Inferior parietal cortex (tissue), 1 donor: ENCODE data around the gene UIMC1.

Source experiments
- DNase-seq: peaks from one replicate; pipeline ENCODE4 v3.0.0-alpha.2; 2016; ENCODE audit errors: extremely low spot score

The UIMC1 gene

DNA sequence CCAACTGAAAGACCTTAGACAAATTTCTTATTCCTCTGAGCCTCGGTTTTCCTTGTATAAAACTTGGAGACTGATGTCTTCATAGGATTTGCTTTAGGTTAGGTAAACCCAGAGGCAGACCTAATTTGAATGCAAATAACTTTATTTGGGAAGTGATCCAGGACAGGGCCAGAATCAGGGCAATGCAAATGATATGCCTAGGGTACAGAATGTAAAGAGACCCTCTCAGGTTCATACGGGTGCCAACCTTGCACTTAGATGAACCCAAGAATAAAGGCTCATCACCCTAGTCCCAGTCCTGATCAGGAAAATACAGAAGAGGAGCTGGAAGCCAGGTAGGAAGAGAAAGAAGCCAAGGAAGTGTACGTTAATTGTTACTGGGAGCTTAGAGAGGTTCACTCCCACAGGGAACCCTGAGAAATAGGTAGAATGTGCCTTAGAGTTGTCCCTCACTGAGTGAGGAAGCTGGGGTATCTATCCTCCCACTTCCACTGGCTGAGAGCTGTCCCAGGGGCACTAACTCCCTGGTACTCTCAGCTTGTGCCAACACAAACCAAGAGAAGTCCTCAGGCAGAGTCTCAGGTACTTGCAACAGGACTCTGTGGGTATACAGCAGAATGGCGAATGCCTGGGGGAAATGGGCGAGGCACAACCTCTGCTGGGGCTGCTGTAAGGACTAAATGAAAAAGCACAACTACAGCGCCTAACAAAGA is 104.3 kb downstream of the UIMC1 start:
- DNase-seq, result no peak

DNA sequence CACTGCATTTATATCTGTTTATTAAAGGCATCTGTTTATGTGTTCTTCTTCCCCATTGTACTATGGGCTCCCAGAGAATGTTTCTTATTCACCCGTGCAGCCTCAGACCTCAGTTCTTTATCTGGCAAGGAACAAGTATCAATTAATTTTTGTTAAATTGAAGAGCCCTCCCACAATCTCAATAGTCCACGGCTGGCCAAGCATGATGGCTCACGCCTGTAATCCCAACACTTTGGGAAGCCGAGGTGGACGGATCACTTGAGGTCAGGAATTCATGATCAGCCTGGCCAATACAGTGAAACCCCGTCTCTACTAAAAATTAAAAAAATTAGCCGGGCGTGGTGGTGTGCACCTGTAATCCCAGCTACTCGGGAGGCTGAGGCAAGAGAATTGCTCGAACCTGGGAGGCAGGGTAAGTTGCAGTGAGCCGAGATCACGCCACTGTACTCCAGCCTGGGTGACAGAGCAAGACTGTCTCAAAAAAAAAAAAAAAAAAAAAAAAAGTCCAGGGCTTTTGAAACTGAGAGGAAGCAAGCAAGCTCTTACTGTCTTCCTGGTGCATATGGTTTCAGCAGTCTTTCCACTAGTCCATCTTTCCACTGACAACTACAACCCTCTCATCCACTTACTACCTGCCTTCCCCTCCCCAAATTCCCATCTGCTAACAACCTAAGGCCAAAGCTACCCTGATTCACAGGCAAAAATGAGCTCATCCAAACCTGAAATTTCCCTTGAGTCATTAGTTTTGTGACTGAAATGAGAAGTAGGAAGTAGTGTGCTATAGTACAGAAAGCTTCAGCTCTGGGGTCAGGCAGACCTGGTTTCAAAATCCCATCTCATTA is 105.1 kb downstream of the UIMC1 start:
- no peak for DNase-seq

DNA sequence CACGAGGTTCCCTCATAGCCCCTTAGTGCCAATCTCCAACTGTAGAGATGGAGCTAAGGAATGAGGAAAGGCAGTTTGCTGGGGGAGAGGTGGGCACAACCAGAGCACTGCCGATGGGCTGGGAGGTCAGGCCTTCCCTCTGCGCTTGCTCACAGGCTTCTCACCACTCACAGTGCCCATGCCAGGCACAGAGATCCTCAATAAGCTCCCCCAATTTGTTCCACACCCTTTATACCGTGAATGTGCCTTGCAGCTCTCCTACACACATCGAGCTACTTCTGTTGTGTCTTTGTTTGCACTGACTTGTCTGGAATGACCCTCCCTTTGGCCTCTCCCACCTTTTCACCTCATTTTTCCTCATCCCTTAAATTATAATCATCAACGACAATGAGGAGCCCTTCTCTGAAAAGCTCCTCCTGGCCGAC is 105.8 kb downstream of the UIMC1 start:
- no peak for DNase-seq

DNA sequence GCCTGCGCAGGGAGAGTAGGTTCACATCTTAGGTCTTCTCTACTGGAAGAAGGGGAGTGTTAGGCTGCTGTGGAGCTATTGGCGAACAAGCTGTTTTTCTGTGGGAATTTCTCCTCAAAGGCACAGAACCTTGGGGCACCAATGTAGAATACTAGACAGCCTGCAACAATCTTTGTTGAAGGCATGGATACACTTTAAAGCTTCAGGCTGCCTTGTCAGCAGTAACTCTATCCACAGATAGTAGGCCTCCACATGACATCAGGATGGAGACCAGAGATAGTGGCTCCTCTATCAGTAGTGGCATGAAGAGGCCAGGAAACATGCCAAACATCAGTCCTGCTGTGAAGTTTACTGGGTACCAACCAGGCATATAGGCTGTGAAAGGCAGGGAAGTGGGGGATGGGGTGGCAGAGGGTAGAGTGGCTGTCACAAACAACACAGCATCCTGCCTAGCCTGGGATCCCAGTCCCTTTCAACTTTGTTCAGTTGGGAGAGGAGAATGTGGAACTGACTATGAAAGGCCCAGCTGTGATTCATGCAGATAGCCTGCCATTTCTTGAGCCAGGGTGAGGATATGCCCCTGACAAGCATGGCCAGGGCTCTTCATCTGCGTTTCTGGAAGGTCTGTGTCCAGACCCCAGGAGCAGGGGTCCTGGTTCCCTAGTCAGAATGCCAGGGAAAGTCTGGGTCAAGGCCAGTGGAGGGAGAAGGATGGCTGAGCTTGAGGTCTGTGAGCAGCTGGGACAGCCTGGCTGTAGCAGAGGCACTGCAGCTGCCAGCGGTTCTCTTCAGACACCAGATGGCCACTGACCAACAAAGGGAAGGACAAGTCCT is 106.4 kb downstream of the UIMC1 start:
- no peak for DNase-seq

DNA sequence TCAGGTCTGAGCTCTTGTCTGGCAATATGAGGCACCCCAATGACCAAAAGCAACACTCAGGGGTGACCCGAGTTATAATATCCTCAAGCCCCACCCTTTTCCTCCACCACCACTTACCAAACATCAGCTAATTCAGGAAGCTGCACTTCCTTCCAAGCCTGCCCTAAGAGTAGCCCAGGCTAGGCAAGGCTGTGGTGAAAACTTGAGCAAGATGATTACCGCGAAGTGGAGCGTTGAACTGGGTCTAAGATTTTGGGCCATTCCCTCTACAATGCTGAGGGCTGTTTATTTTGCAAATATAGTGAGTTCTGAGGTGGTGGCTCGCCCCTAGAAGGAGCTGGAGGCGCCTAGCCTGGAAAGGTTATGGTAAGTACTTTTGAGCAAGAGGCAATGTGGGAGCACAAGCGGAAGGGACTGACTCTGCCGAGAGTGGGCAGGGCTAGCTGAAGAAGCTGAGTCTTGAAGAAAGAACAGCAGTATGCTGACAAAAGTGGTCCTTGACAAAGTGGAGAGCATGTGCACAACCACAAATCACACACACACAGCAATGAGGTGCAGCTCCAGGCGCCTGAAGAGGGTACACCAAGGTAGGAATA is 107.2 kb downstream of the UIMC1 start, which contains the start of gene HK3:
TSS of gene HK3 (minus strand) at position 51 of the 596 bp plus-strand sequence. CDS start 3,187 bp downstream, outside the sequence.
- DNase-seq, result no peak

DNA sequence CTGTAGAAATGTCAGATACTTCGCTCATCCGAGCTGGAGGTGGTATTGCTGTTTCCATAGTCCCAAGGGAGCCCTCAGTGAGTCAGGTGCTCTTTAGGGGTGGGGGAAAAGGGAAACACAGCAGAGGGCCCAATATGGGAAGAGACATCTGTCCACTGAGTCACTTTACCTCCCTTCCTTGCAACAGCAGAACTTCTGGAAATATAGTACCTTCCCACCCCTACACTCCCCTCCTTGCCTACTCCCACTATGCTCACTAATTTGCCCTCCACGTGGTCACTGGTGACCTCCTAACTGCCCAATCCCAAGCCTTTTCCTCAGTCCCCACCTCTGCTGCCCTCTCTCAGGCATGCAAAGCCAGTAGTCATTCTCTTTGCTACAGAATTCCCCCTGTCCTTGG is 109.3 kb downstream of the UIMC1 start:
- DNase-seq, result no peak

DNA sequence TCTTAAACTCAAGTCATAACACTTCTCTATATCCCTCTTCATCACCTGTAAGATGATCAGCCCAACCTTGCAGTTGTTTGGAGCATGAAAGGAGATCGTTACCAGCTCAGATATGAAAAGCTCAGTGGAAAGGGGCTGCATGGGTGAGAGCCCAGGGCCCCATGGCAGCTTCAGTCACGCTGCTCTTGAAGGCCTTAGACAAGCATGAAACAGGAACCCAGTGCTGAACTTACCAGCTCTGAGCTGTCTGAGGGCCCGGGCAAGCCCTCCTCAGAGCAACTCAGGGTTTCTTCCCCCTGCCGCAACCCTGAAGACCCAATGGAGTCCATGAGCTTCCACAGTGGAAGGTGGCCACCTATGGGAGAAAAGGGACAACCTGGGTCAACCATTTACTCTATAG is 110.7 kb downstream of the UIMC1 start:
- no peak for DNase-seq

DNA sequence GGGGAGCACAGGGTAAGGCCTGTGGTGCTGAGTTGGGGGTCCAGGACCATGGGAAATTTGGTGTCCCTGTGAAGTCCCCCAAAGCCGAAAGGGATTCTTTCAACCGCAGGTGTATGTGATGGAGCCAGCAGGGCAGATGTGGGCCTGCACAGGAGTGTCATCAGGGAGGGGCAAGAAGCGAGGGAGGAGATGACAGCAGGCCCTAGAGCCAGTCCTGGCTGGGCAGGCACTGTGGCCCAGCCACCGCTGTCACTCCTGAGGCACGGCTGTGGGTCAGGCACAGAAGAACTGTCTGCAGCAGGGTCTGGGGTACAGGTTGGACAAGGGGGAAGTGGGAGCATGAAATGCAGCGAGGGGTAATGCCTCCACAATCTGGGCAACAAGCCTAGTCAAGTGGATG is 112.3 kb downstream of the UIMC1 start:
- no peak for DNase-seq

DNA sequence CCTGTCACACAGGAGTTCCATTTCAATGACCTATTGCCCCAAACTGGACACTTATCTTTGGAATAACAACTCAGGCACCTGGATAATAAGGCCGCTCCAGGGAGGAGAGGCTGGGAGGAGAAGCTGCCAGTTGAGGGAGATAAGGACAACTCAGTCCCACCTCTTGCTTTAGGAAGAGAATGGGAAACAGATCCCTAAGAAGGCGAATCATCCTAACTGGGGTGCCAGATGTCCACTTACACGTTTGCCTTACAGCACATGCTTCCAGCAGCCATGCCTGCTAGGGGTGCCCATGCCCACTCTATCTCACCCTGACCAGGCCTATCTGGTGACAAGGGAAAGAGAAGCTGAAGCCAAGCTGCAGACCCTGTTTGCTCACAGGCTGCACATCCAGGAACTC is 113.9 kb downstream of the UIMC1 start:
- no peak for DNase-seq

DNA sequence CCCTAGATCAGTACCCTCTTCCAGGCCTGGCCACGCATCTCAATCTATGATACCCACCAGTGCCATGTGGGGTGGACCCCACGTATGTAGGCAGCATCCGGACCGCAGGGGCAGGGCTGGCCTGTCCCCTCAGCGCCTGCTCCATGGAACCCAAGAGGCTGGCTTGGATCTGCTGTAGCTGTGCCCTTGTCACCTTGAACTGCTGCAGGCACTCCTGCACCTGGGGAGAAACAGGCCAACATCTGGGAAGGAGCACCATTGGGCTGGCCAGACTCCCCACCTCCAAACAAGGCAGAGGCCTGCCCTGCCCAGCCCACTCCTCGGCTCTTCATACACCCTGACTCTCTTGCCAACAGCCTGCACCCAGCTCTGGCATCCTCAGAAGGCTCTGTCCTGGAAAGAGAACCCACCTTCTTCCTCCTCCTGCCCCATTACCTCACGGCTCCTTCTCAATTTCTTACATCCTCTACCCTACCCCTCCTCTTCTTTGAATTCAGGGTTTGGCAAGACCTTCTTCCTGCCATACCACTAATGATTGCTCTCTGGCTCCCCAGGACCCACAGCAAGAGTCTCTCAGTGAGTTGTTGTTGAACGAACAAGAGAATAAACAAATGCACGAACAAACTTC is 115.1 kb downstream of the UIMC1 start:
- DNase-seq, result no peak

DNA sequence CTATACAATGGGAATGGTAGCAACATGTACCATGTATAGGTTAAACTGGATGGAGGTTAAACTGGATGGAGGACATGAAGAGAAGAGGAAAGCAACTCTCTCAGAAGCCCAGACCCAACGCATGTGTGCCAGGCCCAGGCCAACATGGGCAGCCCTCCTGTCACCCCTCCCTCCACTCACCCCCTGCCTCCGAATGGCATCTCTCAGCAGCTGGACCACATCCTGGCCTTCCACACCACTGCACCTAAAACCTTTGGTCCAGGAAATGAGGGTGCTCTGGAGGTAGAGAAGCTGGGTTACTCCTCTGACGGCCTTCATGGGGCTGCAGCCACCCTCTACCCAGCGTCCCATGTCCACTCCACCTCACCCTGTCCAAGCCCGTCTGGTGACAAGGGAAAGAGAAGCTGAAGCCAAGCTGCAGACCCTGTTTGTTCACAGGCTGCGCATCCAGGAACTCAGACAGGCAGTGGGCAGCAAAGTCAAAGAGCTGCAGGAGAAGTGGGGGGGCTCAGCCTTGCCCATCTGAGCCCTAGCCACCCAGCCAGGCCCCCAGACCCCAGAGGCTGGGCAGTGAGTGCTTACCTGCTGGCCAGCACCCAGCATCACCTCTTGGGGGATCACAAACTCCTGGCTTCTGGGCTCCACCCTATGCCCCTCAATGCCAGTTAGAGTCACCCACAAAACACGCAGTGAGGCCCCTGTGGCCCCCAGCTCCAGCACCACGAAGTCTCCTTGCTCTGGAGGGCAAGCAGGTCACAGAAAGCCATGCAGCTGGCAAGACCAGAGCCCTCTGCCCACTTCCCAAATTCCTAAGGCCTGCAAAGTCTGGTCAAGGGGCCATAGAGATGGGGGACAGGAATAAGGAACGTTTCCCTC is 115.9 kb downstream of the UIMC1 start:
- DNase-seq, result no peak

DNA sequence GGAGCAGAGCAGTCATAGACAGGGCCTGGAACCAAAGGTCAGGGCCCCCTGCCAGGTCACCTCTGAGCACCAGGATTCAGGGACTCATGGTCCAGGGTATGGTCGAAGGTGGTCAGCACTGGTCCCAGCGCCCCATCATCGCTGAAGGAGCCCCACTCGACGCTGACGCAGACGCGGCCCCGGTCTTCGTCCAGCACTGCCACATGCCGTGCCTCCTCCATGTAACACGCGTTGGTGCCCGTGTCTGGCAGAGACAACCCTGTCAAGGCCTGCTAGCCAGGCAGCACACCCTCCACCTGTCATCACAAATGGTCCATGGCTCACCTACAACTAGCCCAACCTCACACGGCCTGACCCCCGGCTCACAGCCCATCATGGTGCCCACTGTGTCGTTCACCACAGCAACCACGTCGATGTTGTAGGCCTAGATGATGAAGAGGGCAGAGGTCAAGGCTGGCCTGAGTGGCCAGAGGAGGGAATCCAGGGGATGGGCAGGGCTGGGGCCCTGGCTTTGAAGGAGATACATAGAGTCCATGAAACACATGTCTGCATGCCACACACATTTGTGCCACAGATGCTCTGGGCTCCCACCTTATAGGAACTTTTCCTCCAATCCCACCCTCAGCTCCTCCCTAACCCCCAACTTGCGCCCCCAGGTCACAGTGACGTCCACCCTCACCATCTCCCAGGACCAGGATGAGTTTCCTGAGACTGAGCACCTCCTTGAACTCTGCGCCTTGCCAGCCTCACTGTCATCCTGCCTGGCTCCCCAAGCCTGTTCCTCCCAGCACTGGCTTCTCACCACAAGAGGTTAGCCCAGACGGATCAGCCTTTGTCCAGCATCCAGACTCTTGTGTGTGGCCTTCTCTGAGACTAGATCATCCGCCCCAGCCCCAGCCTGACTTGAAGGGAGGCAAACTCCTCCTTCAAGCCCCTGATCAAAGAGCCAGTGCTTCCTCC is 117.0 kb downstream of the UIMC1 start:
- no peak for DNase-seq

DNA sequence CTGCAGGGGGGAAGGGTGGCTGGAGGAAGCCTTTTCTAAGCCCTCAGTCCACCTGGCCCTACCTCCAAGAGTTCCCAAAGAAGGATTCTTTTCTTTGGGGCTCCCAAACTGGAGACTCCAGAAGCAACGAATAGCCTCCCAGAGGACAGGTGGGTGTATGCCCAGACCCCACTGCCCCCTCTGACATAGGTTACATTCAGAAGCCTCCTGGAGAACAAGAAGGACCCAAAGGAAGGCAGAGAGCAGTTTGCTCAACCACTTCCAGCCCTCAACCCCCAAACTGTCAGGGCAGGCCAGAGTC is 117.8 kb downstream of the UIMC1 start:
- no peak for DNase-seq

DNA sequence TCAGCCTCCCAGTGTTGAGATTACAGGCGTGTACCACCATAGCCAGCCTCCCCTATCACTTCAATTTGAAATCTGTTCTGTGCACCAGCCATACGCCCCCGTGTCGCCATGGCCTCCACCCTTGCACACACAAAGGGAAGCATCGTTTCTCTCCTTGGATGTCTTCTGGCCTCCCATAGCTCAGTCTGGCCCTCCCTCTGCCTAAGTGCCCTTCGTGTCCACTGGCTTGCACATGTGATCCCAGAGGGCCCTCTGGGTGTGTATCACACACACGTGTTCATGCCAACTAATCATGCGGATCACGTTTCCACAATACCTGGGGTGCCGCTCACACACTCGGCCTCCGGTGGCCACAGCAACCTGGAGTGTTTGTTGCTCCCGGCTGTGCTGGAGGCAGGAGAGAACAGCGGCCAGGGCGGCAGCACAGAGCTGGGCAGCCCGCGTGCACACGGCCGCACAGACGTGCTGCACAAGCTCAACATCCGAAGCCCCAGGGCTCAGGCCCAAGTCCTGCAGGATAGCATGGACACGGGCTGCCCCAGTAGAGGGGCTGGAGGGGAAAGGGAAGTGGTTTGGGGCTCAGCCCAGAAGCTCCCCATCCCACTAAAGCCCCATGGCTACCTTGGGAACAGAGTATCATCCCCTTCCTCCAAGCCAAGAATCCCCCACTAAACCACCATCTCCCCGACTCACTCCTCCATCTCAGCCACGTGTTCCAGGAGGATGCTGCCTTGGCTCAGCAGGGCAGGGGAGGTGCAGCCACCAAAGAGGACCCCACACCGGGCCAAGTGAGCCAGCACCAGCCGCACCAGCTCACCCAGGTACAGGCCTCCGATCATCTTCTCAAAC is 118.3 kb downstream of the UIMC1 start:
- no peak for DNase-seq

DNA sequence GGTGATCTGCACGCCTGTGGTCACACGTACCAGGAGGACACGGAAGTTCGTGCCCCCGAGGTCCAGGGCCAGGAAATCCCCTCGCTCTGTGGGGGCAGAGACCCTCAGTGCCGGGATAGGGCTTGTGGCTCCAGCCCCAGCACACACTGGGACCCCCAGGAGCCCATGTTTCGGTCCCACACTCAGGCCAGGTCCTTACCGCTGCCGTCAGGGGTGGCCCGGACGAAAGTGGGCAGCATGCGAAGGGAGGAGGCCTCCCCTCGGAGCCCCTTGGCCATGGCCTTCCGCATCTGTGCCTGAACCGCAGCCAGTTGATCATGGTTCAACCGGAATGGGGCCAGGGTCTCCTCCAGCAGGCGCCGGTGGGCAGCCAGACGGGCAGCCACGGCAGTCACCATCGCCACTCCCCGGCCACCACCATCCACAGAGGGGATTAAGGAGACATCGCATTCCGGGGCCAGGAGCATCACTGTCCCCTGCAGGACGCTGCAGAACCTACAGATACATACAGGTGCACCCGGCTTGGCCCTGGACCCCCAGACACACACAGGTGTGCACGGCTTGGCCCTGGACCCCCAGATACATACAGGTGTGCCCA is 119.2 kb downstream of the UIMC1 start:
- no peak for DNase-seq

DNA sequence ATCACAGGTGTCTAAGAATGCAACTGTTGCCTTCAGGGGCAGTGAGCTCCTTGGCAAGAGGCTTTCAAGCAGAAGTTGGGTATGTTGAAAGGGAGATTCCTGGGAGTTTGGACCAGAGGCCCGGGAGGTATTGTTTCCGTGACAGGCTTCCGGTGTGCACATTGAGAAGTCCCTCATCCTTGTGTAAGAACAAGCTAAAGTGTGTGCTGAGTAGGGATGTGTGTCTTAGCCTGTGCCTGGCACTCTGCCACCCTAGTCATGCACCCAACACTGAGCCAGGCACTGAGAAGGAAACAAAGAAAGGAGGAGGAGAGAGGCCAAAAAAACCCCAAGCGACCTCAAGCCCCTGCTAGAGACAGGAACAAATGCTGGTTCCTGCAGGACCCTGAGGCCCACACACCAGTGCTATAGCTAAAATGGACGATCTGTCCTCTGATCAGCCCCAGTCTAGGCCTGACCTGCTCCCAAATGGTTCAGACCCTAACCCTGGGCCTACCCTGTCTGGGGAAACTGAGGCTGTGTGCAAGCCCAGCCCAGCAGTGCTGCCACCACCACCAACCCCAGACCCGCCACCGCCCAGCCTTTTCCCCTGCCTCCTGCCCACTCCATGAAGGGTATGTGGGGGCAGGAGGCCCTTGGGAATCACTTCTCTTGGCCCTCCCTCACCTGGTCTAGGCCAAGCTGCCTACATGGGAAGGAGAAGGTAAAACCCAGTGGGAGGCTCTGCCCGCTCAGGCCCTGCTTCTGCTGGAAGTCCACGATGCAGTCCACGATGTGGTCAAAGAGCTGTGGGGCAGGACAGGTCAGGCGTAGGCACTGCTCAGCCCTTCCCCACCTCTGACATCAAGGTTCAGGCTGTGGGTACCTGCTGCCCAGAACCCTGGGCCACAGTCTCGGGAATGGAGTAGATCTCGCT is 120.0 kb downstream of the UIMC1 start:
- no peak for DNase-seq

DNA sequence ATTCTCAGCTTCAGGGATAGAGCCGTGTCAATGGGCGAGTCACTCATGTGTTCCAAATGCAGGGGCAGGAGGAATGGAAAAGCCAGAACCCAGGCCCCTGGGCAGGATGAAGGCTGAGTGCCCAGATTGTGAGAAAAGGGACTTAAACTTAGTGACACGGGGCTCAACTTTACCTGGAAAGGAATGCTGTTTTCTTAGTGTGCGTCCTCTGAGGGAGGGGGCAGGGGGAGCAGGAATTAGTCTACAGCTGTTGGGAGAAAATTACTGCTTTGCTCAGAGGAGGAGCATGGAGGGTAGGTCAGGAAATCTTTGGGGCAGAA is 122.0 kb downstream of the UIMC1 start:
- DNase-seq, result no peak
